Fibroblast of mammary gland (primary cell): ENCODE data around the gene IL17REL.

ENCODE experiments used
- DNase-seq: peaks from one replicate; pipeline ENCODE4 v3.0.0-alpha.2; 2010; ENCODE audit warnings: low read depth
- H3K4me3 ChIP-seq: 2 replicates; pipeline ENCODE4 v1.5.1; 2011; ENCODE audit warnings: low read depth, mild to moderate bottlenecking, low read length, moderate library complexity; ENCODE audit not compliant: control insufficient read depth
- TF ChIP-seq, protein P1 (sequence below): conservative IDR thresholded peaks from 2 replicates; pipeline ENCODE4 v1.5.1; 2011; ENCODE audit warnings: low read depth, low read length, inconsistent platforms; ENCODE audit not compliant: control insufficient read depth, insufficient read depth

IL17REL gene

DNA sequence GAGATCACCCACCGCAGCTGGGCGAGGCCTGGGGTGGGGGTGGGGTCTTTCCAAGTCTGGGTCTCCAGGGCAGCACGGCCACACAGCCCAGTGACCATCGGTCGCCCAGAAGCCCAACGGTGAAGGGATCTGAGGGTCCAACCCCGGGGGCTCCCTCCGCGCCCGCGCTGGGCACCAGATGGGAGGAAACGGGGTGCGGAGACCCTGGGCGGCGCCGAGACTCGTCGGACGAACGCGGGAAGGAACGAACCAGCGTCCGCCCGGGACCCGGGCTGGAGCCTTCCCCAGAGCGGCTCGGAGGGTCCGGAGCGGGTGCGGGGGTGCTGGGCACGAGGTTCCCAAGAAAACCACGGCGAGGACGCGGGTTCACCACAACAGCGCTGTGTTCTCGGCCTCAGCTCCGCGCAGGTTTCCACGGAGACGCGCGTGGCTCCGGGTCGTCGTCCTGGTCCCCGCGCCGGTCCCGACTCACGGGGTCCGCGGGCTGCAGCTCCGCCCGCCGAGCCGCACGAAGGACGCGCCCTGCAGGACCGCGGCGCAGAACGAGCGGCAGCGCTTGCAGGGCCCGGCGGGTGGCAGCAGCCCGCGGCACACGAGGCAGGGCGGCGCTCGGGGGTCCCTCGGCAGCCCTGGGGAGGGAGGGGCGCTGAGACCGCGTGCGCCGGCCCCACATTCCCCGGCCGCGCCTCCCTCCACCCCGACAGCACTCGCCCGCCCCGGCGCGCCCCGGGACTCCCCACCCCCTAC is 2.3 kb upstream of the IL17REL start:
- no peak overlapping the region for H3K4me3 ChIP-seq
- no peak for DNase-seq
- TF ChIP-seq, protein P1, sequence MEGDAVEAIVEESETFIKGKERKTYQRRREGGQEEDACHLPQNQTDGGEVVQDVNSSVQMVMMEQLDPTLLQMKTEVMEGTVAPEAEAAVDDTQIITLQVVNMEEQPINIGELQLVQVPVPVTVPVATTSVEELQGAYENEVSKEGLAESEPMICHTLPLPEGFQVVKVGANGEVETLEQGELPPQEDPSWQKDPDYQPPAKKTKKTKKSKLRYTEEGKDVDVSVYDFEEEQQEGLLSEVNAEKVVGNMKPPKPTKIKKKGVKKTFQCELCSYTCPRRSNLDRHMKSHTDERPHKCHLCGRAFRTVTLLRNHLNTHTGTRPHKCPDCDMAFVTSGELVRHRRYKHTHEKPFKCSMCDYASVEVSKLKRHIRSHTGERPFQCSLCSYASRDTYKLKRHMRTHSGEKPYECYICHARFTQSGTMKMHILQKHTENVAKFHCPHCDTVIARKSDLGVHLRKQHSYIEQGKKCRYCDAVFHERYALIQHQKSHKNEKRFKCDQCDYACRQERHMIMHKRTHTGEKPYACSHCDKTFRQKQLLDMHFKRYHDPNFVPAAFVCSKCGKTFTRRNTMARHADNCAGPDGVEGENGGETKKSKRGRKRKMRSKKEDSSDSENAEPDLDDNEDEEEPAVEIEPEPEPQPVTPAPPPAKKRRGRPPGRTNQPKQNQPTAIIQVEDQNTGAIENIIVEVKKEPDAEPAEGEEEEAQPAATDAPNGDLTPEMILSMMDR: no peak

DNA sequence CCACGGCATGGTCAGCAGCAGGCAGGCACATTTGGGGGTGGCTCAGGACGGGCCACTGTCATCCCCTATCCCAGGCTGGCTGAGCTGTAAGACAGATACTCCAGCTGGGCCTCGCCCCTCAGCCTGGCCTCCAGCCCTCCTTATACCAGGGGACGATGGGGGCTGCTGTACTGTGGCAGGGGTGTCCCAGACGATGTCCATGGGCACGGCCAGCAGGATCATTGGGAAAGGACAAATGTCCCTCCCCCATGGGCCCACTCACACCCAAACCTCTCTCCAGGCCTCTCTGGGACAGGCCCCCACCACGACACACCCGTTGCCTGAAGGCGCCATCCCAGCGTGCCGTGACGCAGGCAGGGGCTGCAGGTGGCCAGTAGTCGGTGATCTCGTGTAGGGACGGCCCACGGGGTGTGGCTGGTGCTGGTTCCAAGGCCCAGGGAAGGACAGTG is 1.5 kb upstream of the IL17REL start:
- no peak overlapping the region for H3K4me3 ChIP-seq
- DNase-seq: no peak
- TF ChIP-seq, protein P1: no peak

DNA sequence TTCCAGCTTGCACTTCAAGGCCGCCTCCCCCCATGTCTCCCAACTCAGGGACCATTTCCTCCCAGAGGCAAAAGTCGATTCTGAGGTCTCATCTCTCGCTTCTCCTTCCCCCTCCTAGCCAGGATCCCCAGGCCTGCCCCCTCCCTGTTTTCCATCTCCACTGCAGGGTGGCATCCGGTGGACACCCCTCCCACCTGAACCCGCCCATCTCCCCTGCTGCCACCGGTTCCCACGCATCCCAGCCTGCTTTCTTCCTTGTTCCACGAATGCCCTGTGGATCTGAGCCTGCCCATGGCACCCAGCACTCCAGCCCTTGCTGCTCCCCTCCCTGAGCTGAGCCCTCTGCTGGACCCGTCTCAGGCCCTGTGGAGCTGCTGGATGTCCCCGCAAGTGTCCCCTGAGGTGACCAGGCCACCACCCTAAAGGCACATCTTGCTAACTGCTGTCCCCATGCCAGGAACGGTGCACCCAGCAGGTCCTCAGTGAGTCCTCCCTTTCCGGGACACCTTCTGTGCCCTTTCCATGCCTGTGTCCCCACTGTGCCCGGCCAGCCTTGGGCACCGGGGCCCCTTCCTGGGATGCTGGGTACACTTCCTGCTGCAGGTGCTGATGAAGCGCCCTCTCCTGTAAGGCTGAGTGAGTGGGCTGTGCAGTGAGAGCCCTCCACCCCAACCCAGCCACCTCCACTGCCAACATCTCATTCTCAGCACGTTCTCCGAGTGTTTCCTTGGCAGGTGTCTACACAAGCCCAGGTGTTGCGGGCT is 936 bp downstream of the IL17REL start:
- H3K4me3 ChIP-seq: no peak overlapping the region
- no peak for DNase-seq
- TF ChIP-seq, protein P1: no peak

DNA sequence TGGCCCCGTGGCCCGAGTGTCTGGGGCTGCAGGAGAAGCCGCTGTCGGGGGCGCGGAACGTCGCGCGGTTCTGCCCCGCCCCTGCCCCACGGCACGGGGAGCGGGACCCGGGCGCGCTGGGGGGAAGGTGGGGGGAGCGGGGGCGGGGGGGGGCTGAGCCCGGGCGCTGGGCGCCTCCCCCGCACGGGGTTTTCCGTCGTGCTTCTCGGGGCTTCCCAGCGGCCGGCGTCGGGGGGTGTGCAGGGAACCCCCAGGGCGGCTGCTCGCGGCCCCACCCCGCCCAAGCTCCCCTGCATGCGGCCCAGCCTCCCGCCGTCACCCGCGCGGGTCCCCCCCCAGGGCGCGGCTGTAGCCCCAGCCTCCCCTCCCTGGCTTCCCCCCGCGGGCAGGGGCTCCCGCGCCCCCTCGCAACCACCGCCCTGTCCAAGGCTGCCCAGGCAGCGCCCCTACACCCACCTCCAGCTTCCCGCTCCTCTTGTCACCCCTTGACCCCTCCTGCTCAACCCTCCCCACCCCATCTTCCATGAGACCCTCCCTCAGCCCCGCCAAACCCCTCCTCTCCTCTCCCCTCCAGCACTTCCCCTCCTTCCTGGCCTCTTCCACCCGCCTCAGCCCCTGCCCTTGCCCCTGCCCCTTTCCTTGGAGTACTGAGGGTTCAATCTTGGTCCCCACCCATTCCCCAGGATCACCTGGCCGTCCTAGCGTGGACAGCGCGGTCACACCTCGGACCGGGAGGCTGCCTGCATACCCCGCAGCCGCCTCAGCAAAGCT is 1.7 kb downstream of the IL17REL start:
- TF ChIP-seq, protein P1: no peak
- no peak for DNase-seq
- H3K4me3 ChIP-seq: no peak overlapping the region

DNA sequence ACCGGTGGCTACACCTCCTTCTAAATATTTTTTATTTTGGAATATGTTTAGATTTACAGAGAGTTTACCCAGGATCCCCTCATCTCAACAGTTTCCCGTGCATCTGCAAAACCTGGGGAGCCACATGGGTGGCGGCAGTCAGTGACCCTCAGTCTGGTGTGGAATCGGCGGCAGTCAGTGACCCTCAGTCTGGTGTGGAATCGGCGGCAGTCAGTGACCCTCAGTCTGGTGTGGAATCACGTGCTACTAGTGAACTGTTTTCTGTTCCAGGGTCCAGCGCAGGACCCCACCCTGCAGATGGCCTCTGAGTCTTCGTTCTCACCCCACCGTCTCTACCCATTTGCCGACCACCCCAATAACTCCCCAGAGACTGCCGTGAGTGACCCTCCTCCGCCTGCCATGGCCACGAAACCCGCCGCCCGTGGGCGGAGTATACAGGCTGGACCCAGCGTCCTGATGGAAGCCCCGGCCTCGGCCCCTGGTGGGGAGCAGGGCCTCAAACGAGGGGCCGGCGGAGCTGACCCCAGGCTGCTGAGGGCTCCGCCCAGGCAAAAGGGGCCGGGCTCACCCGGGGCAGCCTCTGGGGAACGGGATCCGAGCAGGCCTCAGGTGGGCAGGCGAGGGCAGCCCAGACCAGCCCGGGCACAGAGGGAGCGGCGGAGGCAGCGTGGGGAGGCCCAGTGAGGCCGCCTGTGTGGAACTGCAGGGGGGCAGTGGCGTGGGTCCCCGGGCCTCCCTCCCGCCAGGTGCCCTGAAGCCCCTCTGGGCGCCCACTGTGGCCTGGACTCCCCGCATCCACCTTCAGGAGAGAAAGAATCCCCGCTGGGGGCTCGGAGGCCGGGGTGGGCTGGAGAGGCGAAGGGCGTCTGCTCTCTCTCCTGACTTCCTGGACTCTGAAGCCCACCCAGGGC is 2.5 kb downstream of the IL17REL start:
- DNase-seq: no peak
- TF ChIP-seq, protein P1: no peak
- no peak overlapping the region for H3K4me3 ChIP-seq

DNA sequence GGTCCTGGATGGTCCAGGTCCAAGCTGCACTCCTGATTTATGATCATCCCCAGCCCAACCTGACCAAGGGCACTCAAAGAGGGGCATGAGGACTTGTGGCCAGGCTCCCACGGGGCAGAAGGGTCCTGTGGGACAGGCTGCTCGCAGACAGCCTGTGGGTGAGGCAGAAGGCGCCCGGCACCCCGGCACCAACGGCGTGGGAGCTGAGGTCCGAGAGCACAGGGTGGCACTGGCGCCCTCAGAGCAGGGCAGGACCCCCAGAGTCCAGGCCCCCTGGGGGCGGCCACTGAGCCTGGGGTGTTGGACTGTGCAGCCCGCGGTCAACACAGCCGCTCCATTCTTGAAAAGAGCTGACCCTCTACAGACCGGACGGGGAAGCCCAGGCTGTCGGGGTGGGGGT is 3.3 kb downstream of the IL17REL start:
- no peak overlapping the region for H3K4me3 ChIP-seq
- no peak for DNase-seq
- TF ChIP-seq, protein P1: no peak
